HG02943 (cell line): ENCODE results near the gene GTF2H3.
"Not testable (repeated sequence)": the region's sequence is repeated elsewhere in the genome, so short reads cannot be mapped to it uniquely, and the experiment has no call there.

Experiments used
- ATAC-seq: cut with Tn5 transposase; IDR thresholded peaks from one replicate; pipeline ENCODE4 v1.9.1; 2021; ENCODE audit warnings: mild to moderate bottlenecking, low read depth, moderate library complexity; ENCODE audit not compliant: unreplicated experiment

GTF2H3 gene

GRCh38 chr12:123633379-123634141 is at the start of gene GTF2H3, which contains the start of gene EIF2B1:
Gene GTF2H3 (plus strand): TSS chr12:123633829. CDS start chr12:123633860, 31 bp downstream.
Gene EIF2B1 (minus strand): TSS chr12:123633686. CDS start chr12:123633557, 129 bp downstream.
- peak; percentile 92 for ATAC-seq

- no peak for ATAC-seq
Measured at GRCh38 chr12:123591702-123592481, 41.7 kb upstream of the GTF2H3 start.

- no peak for ATAC-seq
Measured at GRCh38 chr12:123595729-123596128, 37.9 kb upstream of the GTF2H3 start.

GRCh38 chr12:123597100-123597499 is 36.5 kb upstream of the GTF2H3 start:
- no peak for ATAC-seq

GRCh38 chr12:123598522-123598921 is 35.1 kb upstream of the GTF2H3 start:
- ATAC-seq = no peak

GRCh38 chr12:123599310-123599709 is 34.3 kb upstream of the GTF2H3 start:
- ATAC-seq = no peak

- ATAC-seq = no peak
Measured at GRCh38 chr12:123599721-123600120, 33.9 kb upstream of the GTF2H3 start.

- ATAC-seq = peak; percentile 86
Measured at GRCh38 chr12:123601602-123602489, 31.8 kb upstream of the GTF2H3 start, which contains the start of gene DDX55. Gene DDX55 (plus strand): TSS chr12:123602099. CDS start chr12:123602149, 50 bp downstream.

GRCh38 chr12:123602651-123603195 is 30.9 kb upstream of the GTF2H3 start:
- ATAC-seq = no peak

- ATAC-seq = not testable (repeated sequence)
Measured at GRCh38 chr12:123603495-123603894, 30.1 kb upstream of the GTF2H3 start.

GRCh38 chr12:123607756-123608155 is 25.9 kb upstream of the GTF2H3 start:
- no peak for ATAC-seq

GRCh38 chr12:123608182-123608581 is 25.4 kb upstream of the GTF2H3 start:
- no peak for ATAC-seq

GRCh38 chr12:123614110-123614509 is 19.5 kb upstream of the GTF2H3 start:
- no peak for ATAC-seq

GRCh38 chr12:123614531-123614930 is 19.1 kb upstream of the GTF2H3 start:
- no peak for ATAC-seq

- no peak for ATAC-seq
Measured at GRCh38 chr12:123617144-123617543, 16.5 kb upstream of the GTF2H3 start.

GRCh38 chr12:123617580-123617979 is 16.0 kb upstream of the GTF2H3 start:
- no peak for ATAC-seq

GRCh38 chr12:123621101-123621500 is 12.5 kb upstream of the GTF2H3 start:
- no peak for ATAC-seq

GRCh38 chr12:123621619-123622530 is 11.8 kb upstream of the GTF2H3 start:
- no peak for ATAC-seq

- ATAC-seq = peak; percentile 6
Measured at GRCh38 chr12:123634142-123634561, 523 bp downstream of the GTF2H3 start.
